ENCODE results near the gene COG2. TPM values are rescaled to one million over a fixed set of nuclear protein-coding genes. Genes with fewer than 3 reads are reported as not detected.
"Not testable (repeated sequence)": the region's sequence is repeated elsewhere in the genome, so short reads cannot be mapped to it uniquely, and the experiment has no call there.

COG2 gene
- total RNA-seq, 4 donors from 2014 or later: 21.9 to 34.4 (median 23.8) TPM

DNA sequence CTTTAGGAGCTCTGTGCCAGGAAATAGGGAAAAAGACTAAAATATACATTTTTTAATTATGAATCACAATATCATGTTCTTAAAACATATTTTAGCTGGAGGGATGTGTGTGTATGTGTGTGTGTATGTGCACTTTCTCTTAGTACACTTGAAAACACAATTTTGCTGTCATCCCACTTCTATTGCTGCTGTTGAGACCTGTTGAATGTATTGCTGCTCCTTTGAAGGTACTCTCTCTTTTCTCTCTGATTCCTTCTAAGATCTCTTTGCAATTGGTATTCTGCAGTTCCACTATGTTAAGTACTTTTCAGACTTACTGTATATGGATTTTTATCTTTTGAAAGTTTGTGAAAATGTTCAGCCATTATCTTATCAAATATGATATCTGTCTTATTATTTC lies 43.5 kb upstream of the COG2 start:
- Histone ChIP-seq H3K27ac (no peak overlapping the region), H3K9me3 (no peaks in the 10 kb centered on the region), H3K4me3 (no peak overlapping the region), H3K27me3 (peaks cover 3% of the 10 kb centered on the region), H3K4me1 (no peaks in the 10 kb centered on the region), H3K36me3 (no peaks in the 10 kb centered on the region)
- TF ChIP-seq POLR2A (IDR thresholded peaks at IDR 0.05) (no peak), POLR2AphosphoS5 (IDR thresholded peaks at IDR 0.05) (no peak)
- no peak for DNase-seq (ENCODE audit: low spot score in 2 of 2)

- Histone ChIP-seq H3K36me3 (no peaks in the 10 kb centered on the region), H3K27ac (no peak overlapping the region), H3K4me1 (no peaks in the 10 kb centered on the region), H3K9me3 (no peaks in the 10 kb centered on the region), H3K27me3 (peaks cover 3% of the 10 kb centered on the region), H3K4me3 (no peak overlapping the region)
- no peak for TF ChIP-seq CTCF (IDR thresholded peaks at IDR 0.05)
- TF ChIP-seq POLR2AphosphoS5 (IDR thresholded peaks at IDR 0.05): no peak
- TF ChIP-seq POLR2A (IDR thresholded peaks at IDR 0.05): no peak
- TF ChIP-seq EP300 (IDR thresholded peaks at IDR 0.05): no peak
- 84% methylated on average over 4 of the region's 4 CpGs for WGBS
- no peak for DNase-seq (ENCODE audit: low spot score in 2 of 2)
Measured at GRCh38 chr1:230599926-230600656, 42.2 kb upstream of the COG2 start.

DNA sequence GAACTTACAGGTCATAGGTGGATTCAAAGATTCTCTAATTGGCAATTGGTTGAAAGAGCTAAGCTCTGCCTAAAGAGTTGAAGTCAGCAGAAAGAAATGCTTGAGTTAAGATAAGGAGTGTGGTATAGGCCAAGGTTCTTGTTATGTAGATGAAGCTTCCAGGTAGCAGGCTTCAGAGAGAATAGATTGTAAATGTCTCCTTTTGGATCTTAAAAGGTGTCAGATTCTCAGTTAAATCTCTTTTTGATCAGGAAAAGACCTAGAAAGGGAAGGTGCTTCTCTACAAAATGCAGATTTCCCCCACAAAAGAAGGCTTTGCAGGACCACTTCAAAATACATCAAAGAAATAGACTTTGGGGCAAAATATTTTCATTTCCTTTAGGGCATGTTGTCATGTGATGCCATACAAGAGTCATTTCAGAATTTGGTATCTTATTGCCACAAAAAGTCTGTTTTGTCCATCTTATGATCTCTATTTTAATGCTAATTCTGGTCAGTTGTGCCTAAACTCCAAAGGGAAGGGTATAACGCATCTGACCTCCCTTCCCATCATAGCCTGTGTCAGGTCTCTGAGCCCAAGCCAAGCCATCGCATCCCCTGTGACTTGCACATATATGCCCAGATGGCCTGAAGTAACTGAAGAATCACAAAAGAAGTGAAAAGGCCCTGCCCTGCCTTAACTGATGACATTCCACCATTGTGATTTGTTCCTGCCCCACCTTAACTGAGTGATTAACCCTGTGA lies 41.5 kb upstream of the COG2 start:
- not testable (repeated sequence) for H3K27me3 ChIP-seq; H3K36me3 ChIP-seq; DNase-seq (ENCODE audit: low spot score in 2 of 2); H3K27ac ChIP-seq; H3K4me1 ChIP-seq; H3K9me3 ChIP-seq; H3K4me3 ChIP-seq
- 91% methylated on average over 2 of the region's 2 CpGs for WGBS

- Histone ChIP-seq H3K4me1 (no peaks in the 10 kb centered on the region), H3K27me3 (no peaks in the 10 kb centered on the region), H3K36me3 (no peaks in the 10 kb centered on the region), H3K27ac (no peak overlapping the region), H3K4me3 (no peak overlapping the region), H3K9me3 (no peaks in the 10 kb centered on the region)
- TF ChIP-seq EP300 (IDR thresholded peaks at IDR 0.05) (no peak), POLR2A (IDR thresholded peaks at IDR 0.05) (no peak), CTCF (IDR thresholded peaks at IDR 0.05) (no peak), POLR2AphosphoS5 (IDR thresholded peaks at IDR 0.05) (no peak)
- 66% methylated on average over 2 of the region's 2 CpGs for WGBS
- DNase-seq (ENCODE audit: low spot score in 2 of 2): no peak
Measured at GRCh38 chr1:230609208-230609607, 33.1 kb upstream of the COG2 start.

GRCh38 chr1:230610589-230610988 lies 31.7 kb upstream of the COG2 start:
- TF ChIP-seq CTCF (IDR thresholded peaks at IDR 0.05) (no peak), POLR2A (IDR thresholded peaks at IDR 0.05) (no peak), POLR2AphosphoS5 (IDR thresholded peaks at IDR 0.05) (no peak), EP300 (IDR thresholded peaks at IDR 0.05) (no peak)
- H3K27ac ChIP-seq: no peak overlapping the region
- H3K36me3 ChIP-seq: no peaks in the 10 kb centered on the region
- no peak for DNase-seq (ENCODE audit: low spot score in 2 of 2)
- H3K4me3 ChIP-seq: no peak overlapping the region
- H3K9me3 ChIP-seq: no peaks in the 10 kb centered on the region
- no peaks in the 10 kb centered on the region for H3K27me3 ChIP-seq
- H3K4me1 ChIP-seq: no peaks in the 10 kb centered on the region
- 68% methylated on average over 1 of the region's 1 CpG for WGBS

DNA sequence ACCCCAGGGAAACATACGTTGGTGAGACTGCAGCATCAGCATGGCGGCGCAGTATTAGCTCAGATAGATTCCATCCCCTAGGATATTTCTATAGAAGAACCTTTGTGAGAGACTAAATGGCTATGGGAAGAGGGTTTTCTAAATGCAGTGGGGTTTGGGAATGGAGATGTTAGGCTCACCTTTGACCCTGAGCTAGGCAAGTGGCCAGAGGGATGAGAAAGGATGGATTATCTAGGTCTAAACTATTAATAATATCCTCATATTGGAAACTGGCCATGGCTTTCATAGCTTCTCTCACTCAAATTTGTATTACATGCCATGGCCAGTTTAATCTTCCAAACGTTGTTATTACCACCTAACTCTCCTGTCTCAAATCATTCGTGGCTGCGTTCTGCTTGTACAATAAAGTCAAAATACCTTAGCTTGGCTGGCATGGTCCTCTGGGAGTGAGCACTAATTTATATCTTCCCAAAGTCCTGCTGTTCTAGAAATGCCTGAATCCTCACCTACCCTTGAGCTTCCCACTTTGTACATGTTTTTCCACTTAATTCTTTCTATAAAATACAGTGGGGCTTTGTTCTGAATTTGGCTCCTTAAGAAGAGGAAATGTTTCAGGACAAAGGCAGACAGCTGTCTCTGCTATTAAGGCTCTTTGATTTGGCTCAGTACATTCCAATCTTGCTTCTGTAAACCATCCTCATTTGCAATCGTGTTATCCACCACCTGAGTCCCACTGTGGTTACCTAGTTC lies 31.0 kb upstream of the COG2 start:
- Histone ChIP-seq H3K4me1 (no peaks in the 10 kb centered on the region), H3K9me3 (no peaks in the 10 kb centered on the region), H3K27ac (no peak overlapping the region), H3K4me3 (no peak overlapping the region), H3K36me3 (no peaks in the 10 kb centered on the region), H3K27me3 (no peaks in the 10 kb centered on the region)
- TF ChIP-seq POLR2A (IDR thresholded peaks at IDR 0.05): no peak
- no peak for TF ChIP-seq EP300 (IDR thresholded peaks at IDR 0.05)
- no peak for TF ChIP-seq CTCF (IDR thresholded peaks at IDR 0.05)
- no peak for TF ChIP-seq POLR2AphosphoS5 (IDR thresholded peaks at IDR 0.05)
- no peak for DNase-seq (ENCODE audit: low spot score in 2 of 2)
- 64% methylated on average over 7 of the region's 7 CpGs for WGBS
